Measurements from ENCODE around the gene GMCL1.
"Not testable (repeated sequence)": the region's sequence is repeated elsewhere in the genome, so short reads cannot be mapped to it uniquely, and the experiment has no call there.

The GMCL1 gene

GRCh38 chr2:69830045-69830905 lies 815 bp downstream of the GMCL1 start:
- H3K4me1 ChIP-seq = no peaks in the 10 kb centered on the region
- no peaks in the 10 kb centered on the region for H3K9me3 ChIP-seq
- DNase-seq = peak; percentile 10

GRCh38 chr2:69830906-69831241 lies 1.4 kb downstream of the GMCL1 start:
- H3K36me3 ChIP-seq, H3K4me1 ChIP-seq, DNase-seq, H3K9me3 ChIP-seq, H3K27me3 ChIP-seq: not testable (repeated sequence)
- peak overlapping the region; percentile 81 for H3K4me3 ChIP-seq (ENCODE audit: low read depth, low read length)

More at GRCh38 chr2:69830045-69830905, 815 bp downstream of the GMCL1 start:
- no peaks in the 10 kb centered on the region for H3K27me3 ChIP-seq
- no peaks in the 10 kb centered on the region for H3K36me3 ChIP-seq
- no peak for TF ChIP-seq CTCF (IDR thresholded peaks at IDR 0.05; ENCODE audit: low read depth, low read length)
- H3K4me3 ChIP-seq (ENCODE audit: low read depth, low read length) = peak overlapping the region; percentile 81

- DNase-seq = no peak
- H3K36me3 ChIP-seq = no peaks in the 10 kb centered on the region
- TF ChIP-seq CTCF (IDR thresholded peaks at IDR 0.05; ENCODE audit: low read depth, low read length) = no peak
- no peaks in the 10 kb centered on the region for H3K27me3 ChIP-seq
- H3K4me1 ChIP-seq = no peaks in the 10 kb centered on the region
- H3K4me3 ChIP-seq (ENCODE audit: low read depth, low read length) = no peak overlapping the region
- no peaks in the 10 kb centered on the region for H3K9me3 ChIP-seq
These were observed 2.0 kb downstream of the GMCL1 start for GRCh38 chr2:69831354-69831905.

GRCh38 chr2:69833752-69834151 lies 4.3 kb downstream of the GMCL1 start:
- Histone ChIP-seq H3K4me1 (no peaks in the 10 kb centered on the region), H3K36me3 (no peaks in the 10 kb centered on the region), H3K27me3 (no peaks in the 10 kb centered on the region), H3K4me3 (ENCODE audit: low read depth, low read length) (no peak overlapping the region), H3K9me3 (no peaks in the 10 kb centered on the region)
- TF ChIP-seq CTCF (IDR thresholded peaks at IDR 0.05; ENCODE audit: low read depth, low read length) = no peak
- no peak for DNase-seq

- H3K27me3 ChIP-seq = no peaks in the 10 kb centered on the region
- no peak for TF ChIP-seq CTCF (IDR thresholded peaks at IDR 0.05; ENCODE audit: low read depth, low read length)
- DNase-seq = no peak
- no peaks in the 10 kb centered on the region for H3K4me1 ChIP-seq
- H3K9me3 ChIP-seq = no peaks in the 10 kb centered on the region
- H3K4me3 ChIP-seq (ENCODE audit: low read depth, low read length) = no peak overlapping the region
- no peaks in the 10 kb centered on the region for H3K36me3 ChIP-seq
These were observed 6.2 kb downstream of the GMCL1 start for GRCh38 chr2:69835666-69836065.

GRCh38 chr2:69836316-69836715 lies 6.9 kb downstream of the GMCL1 start:
- Histone ChIP-seq H3K4me3 (ENCODE audit: low read depth, low read length) (no peak overlapping the region), H3K9me3 (no peaks in the 10 kb centered on the region), H3K27me3 (no peaks in the 10 kb centered on the region), H3K4me1 (no peaks in the 10 kb centered on the region), H3K36me3 (no peaks in the 10 kb centered on the region)
- no peak for DNase-seq
- TF ChIP-seq CTCF (IDR thresholded peaks at IDR 0.05; ENCODE audit: low read depth, low read length) = no peak
